Measurements from ENCODE around the gene DCST1.

DNA sequence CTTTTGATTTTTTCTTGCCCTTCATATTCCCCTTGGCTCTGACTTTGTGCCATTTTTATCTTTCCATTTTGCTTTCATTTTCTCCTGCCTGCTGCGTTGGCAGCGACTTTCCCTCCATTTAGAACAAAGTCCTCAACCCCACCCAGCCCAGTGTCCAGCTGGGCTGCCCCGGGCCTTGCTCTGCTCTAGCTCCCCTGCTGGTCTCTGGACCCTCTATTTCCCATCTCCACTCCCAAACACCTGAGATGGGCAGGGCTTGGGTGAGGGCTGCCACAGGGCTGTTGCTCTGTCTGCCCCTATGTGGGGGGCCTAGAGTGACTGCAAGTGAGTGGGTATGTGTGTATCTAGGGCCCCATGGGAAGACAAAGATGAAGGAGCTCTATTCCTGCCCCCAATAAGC lies 10.2 kb downstream of the DCST1 start:
- TF ChIP-seq CTCF (conservative IDR thresholded peaks at IDR 0.05; ENCODE audit: low read depth, low read length) (no peak), EZH2 (IDR thresholded peaks at IDR 0.05; ENCODE audit: borderline replicate concordance, low read depth, low read length, poor library complexity, severe bottlenecking) (no peak)
